Measurements from ENCODE around the gene OR2A14. TPM values are rescaled to one million over a fixed set of nuclear protein-coding genes. Genes with fewer than 3 reads are reported as not detected.

Gene OR2A14
- total and polyA plus RNA-seq, 3 donors from 2014 or later: not detected

DNA sequence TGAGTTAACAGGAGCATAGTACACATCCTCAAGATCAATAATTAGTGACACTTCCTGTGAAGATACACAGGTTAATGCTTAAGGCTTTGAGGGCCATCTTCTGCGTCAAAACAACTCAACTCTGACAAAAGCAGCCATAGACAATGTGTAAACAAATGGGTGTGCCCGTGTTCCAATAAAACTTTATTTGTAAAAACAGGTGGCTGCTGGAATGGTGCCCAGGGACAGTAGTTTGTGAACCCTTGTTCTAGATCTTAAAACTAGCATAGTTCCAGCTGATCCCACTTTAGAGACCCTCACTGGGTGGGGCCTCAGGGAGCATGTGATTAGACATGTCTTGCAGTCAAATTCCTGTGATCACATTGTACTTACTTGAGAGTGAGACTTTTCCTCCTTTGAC, 7.8 kb downstream of the OR2A14 start:
- no peak overlapping the region for H3K27ac ChIP-seq
- DNase-seq: no peak
- H3K4me1 ChIP-seq: no peaks in the 10 kb centered on the region
- 76 to 87% methylated on average over 2 of the region's 2 CpGs for WGBS, 2 donors
- intact Hi-C loops (cut with DNase I; ENCODE audit: low total_unique reads): no loop called here
- H3K4me3 ChIP-seq: no peak overlapping the region
- H3K27me3 ChIP-seq: no peaks in the 10 kb centered on the region
- no peak for TF ChIP-seq POLR2A (IDR thresholded peaks at IDR 0.05)
- TF ChIP-seq, protein P1, sequence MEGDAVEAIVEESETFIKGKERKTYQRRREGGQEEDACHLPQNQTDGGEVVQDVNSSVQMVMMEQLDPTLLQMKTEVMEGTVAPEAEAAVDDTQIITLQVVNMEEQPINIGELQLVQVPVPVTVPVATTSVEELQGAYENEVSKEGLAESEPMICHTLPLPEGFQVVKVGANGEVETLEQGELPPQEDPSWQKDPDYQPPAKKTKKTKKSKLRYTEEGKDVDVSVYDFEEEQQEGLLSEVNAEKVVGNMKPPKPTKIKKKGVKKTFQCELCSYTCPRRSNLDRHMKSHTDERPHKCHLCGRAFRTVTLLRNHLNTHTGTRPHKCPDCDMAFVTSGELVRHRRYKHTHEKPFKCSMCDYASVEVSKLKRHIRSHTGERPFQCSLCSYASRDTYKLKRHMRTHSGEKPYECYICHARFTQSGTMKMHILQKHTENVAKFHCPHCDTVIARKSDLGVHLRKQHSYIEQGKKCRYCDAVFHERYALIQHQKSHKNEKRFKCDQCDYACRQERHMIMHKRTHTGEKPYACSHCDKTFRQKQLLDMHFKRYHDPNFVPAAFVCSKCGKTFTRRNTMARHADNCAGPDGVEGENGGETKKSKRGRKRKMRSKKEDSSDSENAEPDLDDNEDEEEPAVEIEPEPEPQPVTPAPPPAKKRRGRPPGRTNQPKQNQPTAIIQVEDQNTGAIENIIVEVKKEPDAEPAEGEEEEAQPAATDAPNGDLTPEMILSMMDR (IDR thresholded peaks at IDR 0.05): no peak
- H3K36me3 ChIP-seq (ENCODE audit: low read depth, missing control alignments): no peaks in the 10 kb centered on the region
- no peaks in the 10 kb centered on the region for H3K9me3 ChIP-seq

DNA sequence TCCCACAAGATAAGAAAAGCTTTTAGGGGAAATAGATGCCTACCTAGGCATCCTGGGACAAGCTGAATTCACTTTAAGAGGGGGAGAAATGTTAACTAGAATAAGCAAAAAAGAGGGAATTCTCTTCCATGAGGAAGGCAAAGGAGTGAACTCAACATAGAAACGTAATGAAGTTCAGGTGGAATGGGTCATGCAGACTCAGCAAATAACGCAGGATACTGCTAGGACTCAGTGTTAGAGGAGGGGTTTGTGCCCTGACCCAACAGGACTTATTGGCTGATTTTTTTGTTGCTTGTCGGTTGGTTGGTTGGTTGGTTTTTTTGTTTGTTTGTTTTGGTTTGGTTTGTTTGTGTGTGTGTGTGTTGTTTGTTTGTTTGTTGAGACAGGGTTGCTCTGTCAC, 9.3 kb downstream of the OR2A14 start:
- intact Hi-C loops (cut with DNase I; ENCODE audit: low total_unique reads): no loop called here
- no peaks in the 10 kb centered on the region for H3K27me3 ChIP-seq
- no peak overlapping the region for H3K27ac ChIP-seq
- TF ChIP-seq POLR2A (IDR thresholded peaks at IDR 0.05): no peak
- TF ChIP-seq, protein P1 (IDR thresholded peaks at IDR 0.05): no peak
- H3K4me1 ChIP-seq: no peaks in the 10 kb centered on the region
- no peak overlapping the region for H3K4me3 ChIP-seq
- WGBS, 2 donors: 75 to 88% methylated on average over 3 of the region's 3 CpGs
- no peaks in the 10 kb centered on the region for H3K36me3 ChIP-seq (ENCODE audit: low read depth, missing control alignments)
- H3K9me3 ChIP-seq: no peaks in the 10 kb centered on the region
- DNase-seq: no peak

DNA sequence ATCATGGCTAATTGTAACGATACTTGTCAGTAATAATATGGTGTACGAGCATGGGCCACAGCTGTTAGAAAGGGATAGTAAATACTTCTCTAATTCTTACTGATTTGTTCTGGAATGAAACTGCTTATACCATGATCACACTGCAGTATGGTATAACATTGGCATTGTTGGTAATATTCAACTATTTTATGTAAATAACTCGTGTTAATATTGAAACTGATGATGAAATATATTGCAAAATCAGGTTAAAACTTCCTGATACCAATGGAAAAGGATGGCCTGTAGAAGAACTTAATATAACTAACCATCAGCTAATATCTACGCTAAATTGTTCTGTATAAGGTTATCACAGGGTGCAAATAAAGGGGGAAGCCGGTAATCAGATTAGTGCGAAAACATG, 10.3 kb downstream of the OR2A14 start:
- intact Hi-C loops (cut with DNase I; ENCODE audit: low total_unique reads): no loop called here
- Histone ChIP-seq H3K27me3 (no peaks in the 10 kb centered on the region), H3K36me3 (ENCODE audit: low read depth, missing control alignments) (no peaks in the 10 kb centered on the region), H3K9me3 (no peaks in the 10 kb centered on the region), H3K4me1 (no peaks in the 10 kb centered on the region), H3K4me3 (no peak overlapping the region), H3K27ac (no peak overlapping the region)
- DNase-seq: no peak
- WGBS, 2 donors: 81 to 92% methylated on average over 6 of the region's 6 CpGs
- TF ChIP-seq, protein P1 (IDR thresholded peaks at IDR 0.05): no peak
- TF ChIP-seq POLR2A (IDR thresholded peaks at IDR 0.05): no peak

DNA sequence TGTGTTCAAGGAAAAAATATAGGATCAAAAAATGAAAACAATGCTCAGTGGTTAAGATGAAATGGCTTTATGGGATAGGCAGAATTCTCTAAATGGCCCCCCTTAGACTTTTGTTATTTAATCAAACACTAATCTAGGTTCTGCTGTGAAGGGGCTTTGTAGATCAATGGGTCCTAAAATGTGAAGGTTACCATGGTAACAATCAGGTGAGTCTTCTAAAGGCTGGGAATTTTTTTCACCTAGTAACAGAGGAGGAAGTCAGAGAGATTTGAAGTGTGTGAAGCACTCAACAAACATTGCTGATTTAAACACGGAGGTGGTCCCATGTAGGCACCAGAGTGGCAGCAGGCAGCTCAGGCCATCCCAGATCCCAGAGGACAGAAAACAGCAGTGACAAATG, 11.1 kb downstream of the OR2A14 start:
- WGBS, 2 donors: 78% methylated on average over 1 of the region's 1 CpG

DNA sequence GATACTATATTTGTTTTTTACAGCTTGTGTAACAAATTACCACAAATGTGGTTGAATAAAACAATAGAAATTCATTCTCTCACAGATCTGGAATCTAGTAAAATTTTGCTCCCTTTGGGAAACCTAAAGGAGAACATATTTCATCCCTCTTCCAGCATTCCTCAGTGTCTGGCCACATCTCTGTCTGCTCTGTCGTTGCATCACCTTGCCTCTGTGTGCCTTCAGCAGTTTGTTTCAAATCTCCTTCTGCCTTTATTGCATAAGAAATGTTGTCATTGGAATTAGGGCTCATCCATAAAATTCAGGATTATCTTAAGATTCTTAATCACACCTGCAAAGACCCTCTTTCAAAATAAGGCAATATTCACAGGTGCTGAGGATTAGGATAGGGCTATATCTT, 14.5 kb downstream of the OR2A14 start:
- Histone ChIP-seq H3K4me3 (no peak overlapping the region), H3K27ac (no peak overlapping the region), H3K9me3 (no peaks in the 10 kb centered on the region), H3K36me3 (ENCODE audit: low read depth, missing control alignments) (no peaks in the 10 kb centered on the region), H3K27me3 (no peaks in the 10 kb centered on the region), H3K4me1 (no peaks in the 10 kb centered on the region)
- intact Hi-C loops (cut with DNase I; ENCODE audit: low total_unique reads): no loop called here
- WGBS, 2 donors: 61 to 64% methylated on average over 1 of the region's 1 CpG
- DNase-seq: no peak
- TF ChIP-seq POLR2A (IDR thresholded peaks at IDR 0.05): no peak
- TF ChIP-seq, protein P1 (IDR thresholded peaks at IDR 0.05): no peak

More for the DNA sequence above, 11.1 kb downstream of the OR2A14 start:
- H3K4me1 ChIP-seq: no peaks in the 10 kb centered on the region
- H3K36me3 ChIP-seq (ENCODE audit: low read depth, missing control alignments): no peaks in the 10 kb centered on the region
- no peak for TF ChIP-seq POLR2A (IDR thresholded peaks at IDR 0.05)
- TF ChIP-seq, protein P1 (IDR thresholded peaks at IDR 0.05): no peak
- no peaks in the 10 kb centered on the region for H3K9me3 ChIP-seq
- H3K4me3 ChIP-seq: no peak overlapping the region
- intact Hi-C loops (cut with DNase I; ENCODE audit: low total_unique reads): no loop called here
- H3K27ac ChIP-seq: no peak overlapping the region
- no peak for DNase-seq
- H3K27me3 ChIP-seq: no peaks in the 10 kb centered on the region
